IPS DF 4.7 (cell line): ENCODE results near the gene SLCO1B3.
"Not testable (repeated sequence)": the region's sequence is repeated elsewhere in the genome, so short reads cannot be mapped to it uniquely, and the experiment has no call there.

Source experiments
- DNase-seq: peaks from one replicate; pipeline ENCODE4 v3.0.0-alpha.2; 2013; ENCODE audit warnings: low spot score; ENCODE audit errors: extremely low read depth

SLCO1B3 gene, protein sequence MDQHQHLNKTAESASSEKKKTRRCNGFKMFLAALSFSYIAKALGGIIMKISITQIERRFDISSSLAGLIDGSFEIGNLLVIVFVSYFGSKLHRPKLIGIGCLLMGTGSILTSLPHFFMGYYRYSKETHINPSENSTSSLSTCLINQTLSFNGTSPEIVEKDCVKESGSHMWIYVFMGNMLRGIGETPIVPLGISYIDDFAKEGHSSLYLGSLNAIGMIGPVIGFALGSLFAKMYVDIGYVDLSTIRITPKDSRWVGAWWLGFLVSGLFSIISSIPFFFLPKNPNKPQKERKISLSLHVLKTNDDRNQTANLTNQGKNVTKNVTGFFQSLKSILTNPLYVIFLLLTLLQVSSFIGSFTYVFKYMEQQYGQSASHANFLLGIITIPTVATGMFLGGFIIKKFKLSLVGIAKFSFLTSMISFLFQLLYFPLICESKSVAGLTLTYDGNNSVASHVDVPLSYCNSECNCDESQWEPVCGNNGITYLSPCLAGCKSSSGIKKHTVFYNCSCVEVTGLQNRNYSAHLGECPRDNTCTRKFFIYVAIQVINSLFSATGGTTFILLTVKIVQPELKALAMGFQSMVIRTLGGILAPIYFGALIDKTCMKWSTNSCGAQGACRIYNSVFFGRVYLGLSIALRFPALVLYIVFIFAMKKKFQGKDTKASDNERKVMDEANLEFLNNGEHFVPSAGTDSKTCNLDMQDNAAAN

GRCh38 chr12:20810487-20810886 lies at the start of gene SLCO1B3:
Gene SLCO1B3 (plus strand): TSS chr12:20810705. CDS start chr12:20815739, 5,034 bp downstream.
- DNase-seq = no peak

DNA sequence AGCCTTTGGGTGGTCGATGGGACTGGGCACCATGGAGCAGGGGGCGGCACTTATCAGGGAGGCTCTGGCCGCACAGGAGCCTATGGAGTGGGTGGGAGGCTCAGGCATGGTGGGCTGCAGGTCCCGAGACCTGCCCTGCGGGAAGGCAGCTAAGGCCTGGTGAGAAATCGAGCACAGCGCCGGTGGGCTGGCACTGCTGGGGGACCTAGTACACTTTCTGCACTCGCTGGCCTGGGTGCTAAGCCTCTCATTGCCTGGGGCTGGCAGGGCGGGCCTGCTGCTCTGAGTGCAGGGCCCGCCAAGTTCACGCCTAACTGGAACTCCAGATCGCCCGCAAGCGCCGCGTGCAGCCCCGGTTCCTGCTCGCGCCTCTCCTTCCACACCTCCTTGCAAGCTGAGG lies 33.1 kb upstream of the SLCO1B3 start:
- no peak for DNase-seq

- DNase-seq = no peak
Observed at GRCh38 chr12:20778969-20779368, 31.5 kb upstream of the SLCO1B3 start.

DNA sequence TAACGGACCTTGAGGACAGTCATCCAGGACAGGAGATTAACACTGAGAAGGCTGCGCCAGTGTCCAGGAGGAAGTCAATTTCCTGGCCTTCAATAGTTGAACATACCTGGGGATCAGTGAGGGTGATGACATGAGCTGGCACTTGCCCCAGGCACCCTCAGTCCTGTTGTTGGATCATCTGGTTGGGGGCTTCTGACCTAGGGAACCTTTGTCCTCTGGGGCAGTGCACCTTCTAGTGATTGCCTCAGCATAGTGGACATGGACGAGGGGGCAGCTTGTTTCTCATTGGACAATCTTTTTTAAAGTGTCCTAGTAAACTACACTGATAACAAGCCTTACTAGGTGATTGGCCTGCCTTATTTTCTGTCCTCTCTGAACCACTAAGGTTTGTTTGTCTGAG lies 30.5 kb upstream of the SLCO1B3 start:
- not testable (repeated sequence) for DNase-seq

DNA sequence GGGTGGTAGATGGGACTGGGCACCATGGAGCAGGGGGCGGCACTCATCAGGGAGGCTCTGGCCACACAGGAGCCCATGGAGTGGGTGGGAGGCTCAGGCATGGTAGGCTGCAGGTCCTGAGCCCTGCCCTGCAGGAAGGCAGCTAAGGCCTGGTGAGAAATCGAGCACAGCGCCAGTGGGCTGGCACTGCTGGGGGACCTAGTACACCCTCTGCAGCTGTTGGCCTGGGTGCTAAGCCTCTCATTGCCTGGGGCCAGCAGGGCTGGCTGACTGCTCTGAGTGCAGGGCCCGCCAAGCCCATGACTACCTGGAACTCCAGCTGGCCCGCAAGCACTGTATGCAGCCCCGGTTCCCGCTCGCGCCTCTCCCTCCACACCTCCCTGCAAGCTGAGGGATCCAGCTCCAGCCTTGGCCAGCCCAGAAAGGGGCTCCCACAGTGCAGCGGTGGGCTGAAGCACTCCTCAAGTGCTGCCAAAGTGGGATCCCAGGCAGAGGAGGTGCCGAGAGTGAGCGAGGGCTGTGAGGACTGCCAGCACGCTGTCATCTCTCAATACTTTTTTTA lies 26.6 kb upstream of the SLCO1B3 start:
- not testable (repeated sequence) for DNase-seq

GRCh38 chr12:20792971-20793370 lies 17.5 kb upstream of the SLCO1B3 start:
- no peak for DNase-seq

DNA sequence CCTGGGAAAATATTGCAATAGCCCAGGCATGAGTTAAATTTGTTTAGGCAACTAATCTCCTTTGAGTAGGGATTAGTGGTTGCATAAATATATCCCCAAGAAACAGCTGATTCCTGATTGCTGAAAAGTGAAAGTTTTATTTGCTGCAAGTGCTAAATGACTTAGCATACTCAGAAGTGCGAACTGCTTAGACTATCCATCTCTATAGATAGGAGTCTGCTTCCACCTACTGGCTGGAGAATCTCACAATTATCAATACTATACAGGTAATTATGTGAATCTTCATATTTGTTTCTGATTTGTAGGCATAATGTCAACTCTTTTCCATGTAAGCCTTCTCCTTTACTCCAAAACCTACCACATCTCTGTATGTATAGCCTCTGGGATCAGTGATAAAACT lies 12.0 kb upstream of the SLCO1B3 start:
- no peak for DNase-seq

DNA sequence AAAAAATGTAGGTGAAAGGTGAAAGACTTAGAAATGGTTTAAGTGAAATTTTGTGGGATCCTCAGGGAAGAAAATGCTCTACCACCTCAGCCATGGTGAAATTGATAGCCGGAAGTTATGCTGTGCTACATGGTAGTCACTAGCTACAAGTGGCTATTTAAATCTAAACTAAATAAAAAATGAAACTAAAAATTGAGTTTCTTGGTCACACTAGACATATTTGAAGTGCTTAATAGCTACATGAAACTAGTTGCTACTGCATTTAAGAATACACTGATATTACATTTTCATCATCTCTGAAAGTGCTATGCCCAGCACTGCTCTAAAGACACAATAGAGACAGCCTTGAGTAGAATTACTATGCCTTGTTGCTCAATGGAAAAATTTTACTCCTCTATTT lies 10.3 kb upstream of the SLCO1B3 start:
- no peak for DNase-seq

DNA sequence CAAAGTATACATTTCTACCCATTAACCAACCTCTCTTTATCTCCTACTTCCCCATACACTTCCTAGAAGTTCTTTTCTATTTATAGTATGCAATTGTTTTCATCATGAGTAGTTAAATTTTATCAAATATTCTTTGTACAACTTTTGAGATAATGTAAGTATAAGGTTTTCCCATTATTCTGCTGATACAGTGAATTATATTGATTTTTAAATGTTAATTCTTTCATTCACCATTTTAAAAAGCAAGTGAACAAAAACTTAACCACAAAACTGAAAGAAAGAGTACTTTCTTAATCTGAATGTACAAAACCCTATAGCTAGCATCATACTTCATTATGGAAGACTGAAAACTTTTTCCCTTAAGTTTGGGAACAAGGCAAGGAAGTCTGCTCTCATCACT lies 9.5 kb upstream of the SLCO1B3 start:
- no peak for DNase-seq

DNA sequence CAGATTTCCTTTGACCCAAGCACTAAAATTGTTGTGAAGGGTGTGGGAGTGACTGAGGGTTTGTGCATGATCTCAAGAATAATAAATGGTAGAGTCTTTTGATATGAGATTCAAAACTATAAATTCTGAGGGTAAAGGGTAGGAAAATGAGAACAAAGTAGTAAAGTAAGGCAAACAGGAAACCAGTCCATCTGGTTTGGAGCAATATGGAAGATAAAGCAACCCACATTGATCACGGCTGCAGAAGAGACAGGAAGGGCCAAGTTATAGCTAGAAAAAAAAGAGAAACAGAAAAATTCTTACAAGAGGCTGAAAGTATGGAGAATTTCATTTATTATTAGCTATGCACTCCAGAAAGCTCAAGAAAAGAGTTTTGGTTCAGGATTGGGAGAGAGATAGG lies 4.6 kb upstream of the SLCO1B3 start:
- no peak for DNase-seq

DNA sequence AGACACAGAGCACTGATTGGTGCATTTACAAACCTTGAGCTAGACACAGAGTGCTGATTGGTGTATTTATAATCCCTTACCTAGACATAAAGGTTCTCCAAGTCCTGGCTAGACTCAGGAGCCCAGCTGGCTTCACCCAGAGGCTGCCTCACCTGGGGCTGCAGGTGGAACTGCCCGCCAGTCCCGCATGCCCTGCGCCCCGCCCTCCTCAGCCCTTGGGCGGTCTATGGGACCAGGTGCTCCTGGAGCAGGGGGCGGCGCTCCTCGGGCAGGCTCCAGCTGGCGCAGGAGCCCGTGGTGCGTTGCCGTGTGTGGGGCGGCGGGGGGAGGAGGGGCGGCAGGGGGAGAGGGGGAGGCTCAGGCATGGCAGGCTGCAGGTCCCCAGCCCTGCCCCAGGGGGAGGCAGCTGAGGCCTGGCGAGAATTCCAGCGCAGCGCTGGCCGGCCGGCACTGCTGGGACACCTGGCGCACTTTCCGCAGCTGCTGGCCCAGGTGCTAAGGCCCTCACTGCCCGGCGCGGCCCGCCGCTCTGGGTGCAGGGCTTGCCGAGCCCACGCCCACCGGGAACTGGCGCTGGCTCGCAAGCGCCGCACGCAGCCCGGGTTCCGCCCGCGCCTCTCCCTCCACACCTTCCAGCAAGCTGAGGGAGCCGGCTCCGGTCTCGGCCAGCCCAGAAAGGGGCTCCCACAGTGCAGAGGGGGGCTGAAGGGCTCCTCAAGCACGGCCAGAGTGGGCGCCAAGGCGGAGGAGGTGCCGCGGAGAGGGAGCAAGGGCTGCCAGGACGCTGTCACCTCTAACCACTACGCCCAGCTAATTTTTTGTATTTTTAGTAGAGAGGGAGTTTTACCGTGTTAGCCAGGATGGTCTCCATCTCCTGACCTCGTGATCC lies 3.1 kb upstream of the SLCO1B3 start:
- DNase-seq = no peak

GRCh38 chr12:20808521-20808920 lies 2.0 kb upstream of the SLCO1B3 start:
- no peak for DNase-seq

DNA sequence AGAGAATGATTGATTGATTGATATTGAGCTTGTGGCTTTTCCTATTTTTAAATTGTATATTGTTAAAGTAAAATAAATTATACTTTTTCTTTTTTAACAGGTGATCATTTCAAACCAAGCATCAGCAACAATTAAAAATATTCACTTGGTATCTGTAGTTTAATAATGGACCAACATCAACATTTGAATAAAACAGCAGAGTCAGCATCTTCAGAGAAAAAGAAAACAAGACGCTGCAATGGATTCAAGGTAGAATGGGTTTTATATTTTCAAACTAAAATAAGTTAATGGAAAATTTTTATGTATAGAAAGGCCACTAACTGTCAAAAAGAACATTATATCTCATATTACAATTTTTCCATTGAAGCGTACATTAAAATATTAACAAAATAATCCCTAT lies 5.1 kb downstream of the SLCO1B3 start:
- DNase-seq = no peak

DNA sequence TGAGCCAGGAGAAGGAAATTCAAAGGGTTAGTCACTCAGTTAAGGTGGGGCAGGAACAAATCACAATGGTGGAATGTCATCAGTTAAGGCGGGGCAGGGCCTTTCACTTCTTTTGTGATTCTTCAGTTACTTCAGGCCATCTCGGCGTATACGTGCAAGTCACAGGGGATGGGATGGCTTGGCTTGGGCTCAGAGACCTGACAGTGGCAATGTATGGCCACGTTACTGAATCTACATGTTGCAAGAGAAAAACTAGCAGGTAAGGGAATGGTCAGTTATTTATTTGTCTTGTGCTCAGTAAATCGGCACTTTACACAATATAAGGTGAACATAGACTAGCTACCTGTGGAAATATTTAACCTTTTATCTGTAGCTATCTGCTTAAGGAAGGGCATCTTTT lies 11.9 kb downstream of the SLCO1B3 start:
- no peak for DNase-seq

GRCh38 chr12:20822925-20823324 lies 12.4 kb downstream of the SLCO1B3 start:
- DNase-seq = no peak

DNA sequence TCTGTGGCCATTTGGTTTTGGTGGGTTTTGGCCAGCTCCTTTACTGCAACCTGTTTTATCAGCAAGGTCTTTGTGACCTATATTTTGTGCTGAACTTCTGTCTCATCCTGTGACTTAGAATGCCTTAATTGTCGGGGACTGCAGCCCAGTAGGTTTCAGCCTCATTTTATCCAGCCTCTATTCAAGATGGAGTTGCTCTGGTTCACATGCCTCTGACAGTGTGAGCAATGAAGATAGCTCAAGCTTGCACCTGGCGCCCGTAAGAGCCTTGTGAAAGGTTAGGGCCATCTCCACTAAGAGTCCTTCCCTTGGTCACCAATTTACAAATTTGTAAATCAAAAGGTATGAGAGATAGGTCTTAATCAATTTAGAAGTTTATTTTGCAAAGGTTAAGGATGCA lies 19.4 kb downstream of the SLCO1B3 start:
- no peak for DNase-seq

DNA sequence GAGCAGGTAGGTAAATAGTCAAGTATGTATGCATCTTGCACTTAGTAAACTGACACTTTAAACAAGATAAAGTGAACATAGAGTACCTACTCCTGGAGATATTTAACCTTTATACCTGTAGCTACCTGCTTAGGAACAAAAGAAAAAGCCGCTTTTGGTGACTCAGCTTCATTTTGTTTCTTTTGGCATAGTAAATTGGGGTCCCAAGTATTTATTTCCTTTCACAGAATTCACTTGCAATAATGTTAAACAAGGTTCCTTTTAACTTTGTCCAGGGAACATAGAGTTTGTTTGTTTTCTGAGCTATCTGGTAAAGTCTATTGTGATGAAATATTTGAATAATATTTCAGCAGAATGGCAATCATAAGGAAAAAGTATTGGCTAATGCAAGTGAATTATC lies 20.0 kb downstream of the SLCO1B3 start:
- DNase-seq = no peak

GRCh38 chr12:20832911-20833310 lies 22.4 kb downstream of the SLCO1B3 start:
- DNase-seq = no peak

GRCh38 chr12:20852649-20853048 lies 42.1 kb downstream of the SLCO1B3 start:
- no peak for DNase-seq

DNA sequence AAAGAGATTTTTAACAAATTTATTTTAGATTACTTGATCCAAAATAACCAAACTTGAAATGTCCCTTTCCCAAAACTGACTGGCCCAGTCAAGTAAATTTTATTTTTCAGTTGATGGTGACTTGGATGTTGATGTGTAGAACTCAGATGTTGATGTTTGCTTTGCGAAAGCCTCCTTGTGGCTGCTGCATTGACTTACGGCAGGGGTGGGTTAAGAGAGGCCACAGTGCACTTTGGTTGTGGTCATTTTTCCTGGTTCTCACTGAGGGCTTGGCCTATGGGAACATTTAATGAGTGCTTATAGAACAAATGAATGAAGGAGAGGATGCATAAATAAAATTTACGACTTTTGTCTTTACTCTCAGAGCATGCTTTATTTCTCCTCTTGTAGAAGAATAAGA lies 52.6 kb downstream of the SLCO1B3 start:
- DNase-seq = no peak

GRCh38 chr12:20865873-20866272 lies 55.4 kb downstream of the SLCO1B3 start:
- no peak for DNase-seq

- DNase-seq = no peak
Observed at GRCh38 chr12:20868277-20868676, 57.8 kb downstream of the SLCO1B3 start.
